Naive thymus-derived CD4-positive, alpha-beta T cell (primary cell): Measurements from ENCODE around the gene ADORA1. TPM values are rescaled to one million over a fixed set of nuclear protein-coding genes. Genes with fewer than 3 reads are reported as not detected.
A peak's percentile ranks its signal among the peaks of the same experiment; 100 is the strongest.

Source experiments
- ATAC-seq: fragments of 150-1000 bp; cut with Tn5 transposase; 2 replicates; pipeline ENCODE4 v1.10.0; 2021; ENCODE audit warnings: mild to moderate bottlenecking, moderate library complexity
- CTCF ChIA-PET: fragments of 350-600 bp; sonication (Branson Sonifier 250); formaldehyde crosslinking; loops from one replicate; lab custom pipeline; 2021; ENCODE audit warnings: antibody characterized with exemption; lab: Charles Lee
- POLR2A ChIA-PET: fragments of 350-600 bp; sonication (Branson Sonifier 250); formaldehyde crosslinking; loops from one replicate; lab custom pipeline; 2021; ENCODE audit warnings: antibody characterized with exemption, inconsistent platforms; lab: Charles Lee
- DNase-seq, 9 donors: peaks; one replicate each; pipeline versions ENCODE4 v3.0.0 to v3.0.0-alpha.2; 2020 to 2022; ENCODE audit warnings: mixed read lengths in 1 of 9
- H3K27ac ChIP-seq: one replicate; pipeline ENCODE4 v1.7.0; 2013; ENCODE audit warnings: mild to moderate bottlenecking, low read depth, low read length, moderate library complexity
- H3K27me3 ChIP-seq, 2 donors: one replicate each; pipeline ENCODE4 v1.7.0; 2013; ENCODE audit warnings: low read length in 2 of 2, mild to moderate bottlenecking in 2 of 2, moderate library complexity in 2 of 2; ENCODE audit not compliant: control insufficient read depth in 2 of 2, insufficient read depth in 2 of 2
- H3K36me3 ChIP-seq, 3 experiments: 1 replicate in 2 of 3; 2 replicates in 1 of 3; pipeline ENCODE4 v1.7.0; 2013; ENCODE audit warnings: low read length in 3 of 3, mild to moderate bottlenecking in 3 of 3, moderate library complexity in 1 of 3; ENCODE audit not compliant: insufficient read depth in 3 of 3, control insufficient read depth in 2 of 3
- H3K4me1 ChIP-seq, 2 donors: one replicate each; pipeline ENCODE4 v1.7.0; 2013; ENCODE audit warnings: low read length in 2 of 2, mild to moderate bottlenecking in 2 of 2, moderate library complexity in 1 of 2; ENCODE audit not compliant: control insufficient read depth in 2 of 2, insufficient read depth in 2 of 2
- H3K4me3 ChIP-seq: 2 replicates; pipeline ENCODE4 v1.7.0; 2013; ENCODE audit warnings: mild to moderate bottlenecking, low read length
- H3K9me3 ChIP-seq, 3 experiments: 1 replicate in 2 of 3; 2 replicates in 1 of 3; pipeline ENCODE4 v1.7.0; 2013; ENCODE audit warnings: low read length in 3 of 3; ENCODE audit not compliant: control insufficient read depth in 2 of 3
- H3K27ac Mint-ChIP-seq, 9 donors: one replicate each; pipeline ENCODE4 v1.8.0; 2020 to 2022; ENCODE audit warnings: mixed read lengths in 9 of 9, mild to moderate bottlenecking in 8 of 9, moderate library complexity in 5 of 9, inconsistent platforms in 2 of 9
- H3K27me3 Mint-ChIP-seq, 5 donors: one replicate each; pipeline ENCODE4 v1.8.0; 2021 to 2022; ENCODE audit warnings: mixed read lengths in 5 of 5, mild to moderate bottlenecking in 1 of 5
- H3K36me3 Mint-ChIP-seq, 5 donors: one replicate each; pipeline ENCODE4 v1.8.0; 2020 to 2022; ENCODE audit warnings: mixed read lengths in 5 of 5, mild to moderate bottlenecking in 3 of 5, inconsistent platforms in 1 of 5
- H3K4me1 Mint-ChIP-seq, 7 donors: one replicate each; pipeline ENCODE4 v1.8.0; 2020 to 2022; ENCODE audit warnings: mixed read lengths in 7 of 7, mild to moderate bottlenecking in 3 of 7, inconsistent platforms in 1 of 7
- H3K4me3 Mint-ChIP-seq, 10 donors: one replicate each; pipeline ENCODE4 v1.8.0; 2020 to 2022; ENCODE audit warnings: mild to moderate bottlenecking in 10 of 10, mixed read lengths in 10 of 10, moderate library complexity in 6 of 10, inconsistent platforms in 2 of 10
- H3K9me3 Mint-ChIP-seq, 11 donors: one replicate each; pipeline ENCODE4 v1.8.0; 2020 to 2022; ENCODE audit warnings: mixed read lengths in 11 of 11, mild to moderate bottlenecking in 4 of 11, inconsistent platforms in 1 of 11, moderate library complexity in 1 of 11
- intact Hi-C, 2 donors: fragments of 100-400 bp; cut with micrococcal nuclease; formaldehyde crosslinking; loops; one replicate each; pipeline ENCODE4 v1.15.1; 2023
- polyA plus RNA-seq, 2 donors: library from polyadenylated mRNA; unstranded; fragments of 300-500 nt; fragmentation: Illumina TruSeq; gene quantifications; one replicate each; pipeline ENCODE4 v1.2.3, GENCODE V29; 2021
- total RNA-seq, 6 experiments: library from RNA in 5 of 6; stranded (reverse) in 5 of 6; gene quantifications; 1 replicate in 5 of 6; 2 replicates in 1 of 6; pipeline ENCODE4 v1.2.3 and lab custom pipeline; 2021 to 2026

Gene ADORA1
- total and polyA plus RNA-seq, 7 experiments from 2014 or later, result 0.44 TPM; not detected in 6

GRCh38 chr1:203214871-203215270 is 87.3 kb downstream of the ADORA1 start:
- Histone ChIP-seq H3K27ac (no peak overlapping the region), H3K36me3 (no peaks in the 10 kb centered on the region), H3K27me3 (peaks cover 0 to 3% of the 10 kb centered on the region in 2 donors), H3K9me3 (no peaks in the 10 kb centered on the region), H3K4me3 (no peak overlapping the region), H3K4me1 (no peaks in the 10 kb centered on the region)
- no peaks in the 10 kb centered on the region for H3K9me3 Mint-ChIP-seq
- intact Hi-C loops, result loop anchor here in 1 of 2 donors (5.0 kb wide), 1 partner anchor 98 kb away; no protein-coding TSS in a partner anchor
- no peaks in the 10 kb centered on the region for H3K36me3 Mint-ChIP-seq
- ChIA-PET CTCF (interaction anchor here (0.6 to 4.8 kb wide), 4 partner anchors 24 to 175 kb away, joined by 3 to 46 read pairs (median 4); no protein-coding TSS in a partner anchor), POLR2A (no interaction called here)
- ATAC-seq (peak; percentile 60), DNase-seq (no peak)
- peaks cover 2 to 8% (median 6%) of the 10 kb centered on the region in 7 donors for H3K4me1 Mint-ChIP-seq
- peaks cover 0 to 33% (median 10%) of the 10 kb centered on the region in 5 donors for H3K27me3 Mint-ChIP-seq
- H3K27ac Mint-ChIP-seq, result no peak overlapping the region
- H3K4me3 Mint-ChIP-seq, result no peak overlapping the region

- CTCF ChIA-PET, result interaction anchor here (1.0 to 4.8 kb wide), 4 partner anchors 10 to 175 kb away, joined by 4 to 46 read pairs (median 4); no protein-coding TSS in a partner anchor
- intact Hi-C loops, result loop anchor here in 1 of 2 donors (5.0 kb wide), 1 partner anchor 98 kb away; no protein-coding TSS in a partner anchor
- POLR2A ChIA-PET, result no interaction called here
- Histone ChIP-seq H3K4me3 (no peak overlapping the region), H3K36me3 (no peaks in the 10 kb centered on the region), H3K27me3 (peaks cover 0 to 3% of the 10 kb centered on the region in 2 donors), H3K4me1 (no peaks in the 10 kb centered on the region), H3K9me3 (no peaks in the 10 kb centered on the region), H3K27ac (no peak overlapping the region)
- Mint-ChIP-seq H3K27me3 (peaks cover 0 to 29% (median 10%) of the 10 kb centered on the region in 5 donors), H3K4me1 (peaks cover 2 to 8% (median 6%) of the 10 kb centered on the region in 7 donors), H3K4me3 (no peak overlapping the region), H3K9me3 (no peaks in the 10 kb centered on the region), H3K27ac (no peak overlapping the region), H3K36me3 (no peaks in the 10 kb centered on the region)
- no peak for ATAC-seq
- DNase-seq, result no peak
Observed at GRCh38 chr1:203215573-203215972, 88.0 kb downstream of the ADORA1 start.

GRCh38 chr1:203216274-203217138 is 89.0 kb downstream of the ADORA1 start:
- H3K4me1 ChIP-seq, result no peaks in the 10 kb centered on the region
- H3K27me3 ChIP-seq, result peaks cover 0 to 3% of the 10 kb centered on the region in 2 donors
- Mint-ChIP-seq H3K4me1 (peaks cover 2 to 8% (median 6%) of the 10 kb centered on the region in 7 donors), H3K9me3 (no peaks in the 10 kb centered on the region), H3K36me3 (no peaks in the 10 kb centered on the region), H3K27ac (no peak overlapping the region), H3K4me3 (no peak overlapping the region), H3K27me3 (peaks cover 0 to 26% (median 10%) of the 10 kb centered on the region in 5 donors)
- no peaks in the 10 kb centered on the region for H3K9me3 ChIP-seq
- no peak overlapping the region for H3K27ac ChIP-seq
- POLR2A ChIA-PET, result interaction anchor here (0.6 kb wide), 1 partner anchor 232 kb away, joined by 4 read pairs; no protein-coding TSS in a partner anchor
- CTCF ChIA-PET, result interaction anchor here (1.0 to 4.8 kb wide), 6 partner anchors 8 to 465 kb away, joined by 3 to 46 read pairs (median 4); no protein-coding TSS in a partner anchor
- intact Hi-C loops, result loop anchor here (1.0 to 5.0 kb wide), 4 partner anchors 53 to 177 kb away; no protein-coding TSS in a partner anchor
- DNase-seq, result peak in 8 of 9 donors; percentile 20 to 64 (median 50)
- H3K36me3 ChIP-seq, result no peaks in the 10 kb centered on the region
- no peak overlapping the region for H3K4me3 ChIP-seq
- peak; percentile 50 for ATAC-seq

Other genes with a start within 250 kb of the ADORA1 start
- gene RABIF, start 238.6 kb upstream of the ADORA1 start, total RNA-seq, result 10 to 100 TPM; 11.6 to 17.1 (median 14.5) TPM
- gene RABIF, start 238.6 kb upstream of the ADORA1 start, polyA plus RNA-seq, result 10 to 100 TPM; 18.2 to 24.9 TPM
- gene KLHL12, start 200.5 kb upstream of the ADORA1 start, total RNA-seq, result 10 to 100 TPM; 15.6 to 28.0 (median 24.5) TPM
- gene KLHL12, start 200.5 kb upstream of the ADORA1 start, polyA plus RNA-seq, result 10 to 100 TPM; 12.1 to 18.3 TPM
- gene ADIPOR1, start 169.4 kb upstream of the ADORA1 start, total RNA-seq, result 10 to 100 TPM; 51.9 to 84.5 (median 69.6) TPM
- 10 to 100 TPM; 56.8 to 93.8 TPM for gene ADIPOR1, start 169.4 kb upstream of the ADORA1 start, polyA plus RNA-seq
- 10 to 100 TPM; 22.8 to 50.2 (median 48.0) TPM for gene CYB5R1, start 160.5 kb upstream of the ADORA1 start, total RNA-seq
- 10 to 100 TPM; 63.1 to 71.3 TPM for gene CYB5R1, start 160.5 kb upstream of the ADORA1 start, polyA plus RNA-seq
- 100 to 1,000 TPM in 2 of 5 experiments, 10 to 100 TPM in 3; 61.4 to 134 (median 77.0) TPM for gene TMEM183A, start 120.4 kb upstream of the ADORA1 start, total RNA-seq
- gene TMEM183A, start 120.4 kb upstream of the ADORA1 start, polyA plus RNA-seq, result 10 to 100 TPM; 42.5 to 56.0 TPM
- 10 to 100 TPM in 1 of 5 experiments, 1 to 10 TPM in 2, under 1 TPM in 2; 0.40 to 45.5 (median 2.4) TPM for gene PPFIA4, start 101.2 kb upstream of the ADORA1 start, total RNA-seq
- not detected for gene PPFIA4, start 101.2 kb upstream of the ADORA1 start, polyA plus RNA-seq
- gene MYOG, start 41.7 kb upstream of the ADORA1 start, total RNA-seq, result not detected
- gene MYOG, start 41.7 kb upstream of the ADORA1 start, polyA plus RNA-seq, result not detected
- gene MYBPH, start 48.1 kb downstream of the ADORA1 start, total RNA-seq, result not detected
- not detected for gene MYBPH, start 48.1 kb downstream of the ADORA1 start, polyA plus RNA-seq
- gene CHI3L1, start 59.0 kb downstream of the ADORA1 start, total RNA-seq, result 1 to 10 TPM in 1 of 5 experiments, under 1 TPM in 1, not detected in 3; 0.32 to 1.3 TPM
- not detected for gene CHI3L1, start 59.0 kb downstream of the ADORA1 start, polyA plus RNA-seq
- 1 to 10 TPM in 4 of 5 experiments, under 1 TPM in 1; 0.76 to 2.2 (median 1.1) TPM for gene CHIT1, start 101.9 kb downstream of the ADORA1 start, total RNA-seq
- gene CHIT1, start 101.9 kb downstream of the ADORA1 start, polyA plus RNA-seq, result not detected
- 100 to 1,000 TPM; 141 to 654 (median 241) TPM for gene BTG2, start 177.8 kb downstream of the ADORA1 start, total RNA-seq
- gene BTG2, start 177.8 kb downstream of the ADORA1 start, polyA plus RNA-seq, result 100 to 1,000 TPM; 118 to 211 TPM
- gene FMOD, start 223.4 kb downstream of the ADORA1 start, total RNA-seq, result not detected
- not detected for gene FMOD, start 223.4 kb downstream of the ADORA1 start, polyA plus RNA-seq